GM12864 (cell line): Measurements from ENCODE around the gene ABCC10.
"Not testable (repeated sequence)": the region's sequence is repeated elsewhere in the genome, so short reads cannot be mapped to it uniquely, and the experiment has no call there.

Experiments used
- DNase-seq: peaks from one replicate; pipeline ENCODE4 v3.0.0-alpha.2; 2011; ENCODE audit warnings: low read depth
- H3K4me3 ChIP-seq: 2 replicates; pipeline ENCODE4 v1.5.1; 2011; ENCODE audit warnings: mild to moderate bottlenecking, low read depth, low read length, control low read depth
- TF ChIP-seq, protein P1 (sequence below): IDR thresholded peaks from 2 replicates; pipeline ENCODE4 v1.5.1; 2011; ENCODE audit warnings: low read depth, mild to moderate bottlenecking, moderate library complexity, low read length, control low read depth, inconsistent platforms; ENCODE audit errors: missing control alignments

Gene ABCC10

DNA sequence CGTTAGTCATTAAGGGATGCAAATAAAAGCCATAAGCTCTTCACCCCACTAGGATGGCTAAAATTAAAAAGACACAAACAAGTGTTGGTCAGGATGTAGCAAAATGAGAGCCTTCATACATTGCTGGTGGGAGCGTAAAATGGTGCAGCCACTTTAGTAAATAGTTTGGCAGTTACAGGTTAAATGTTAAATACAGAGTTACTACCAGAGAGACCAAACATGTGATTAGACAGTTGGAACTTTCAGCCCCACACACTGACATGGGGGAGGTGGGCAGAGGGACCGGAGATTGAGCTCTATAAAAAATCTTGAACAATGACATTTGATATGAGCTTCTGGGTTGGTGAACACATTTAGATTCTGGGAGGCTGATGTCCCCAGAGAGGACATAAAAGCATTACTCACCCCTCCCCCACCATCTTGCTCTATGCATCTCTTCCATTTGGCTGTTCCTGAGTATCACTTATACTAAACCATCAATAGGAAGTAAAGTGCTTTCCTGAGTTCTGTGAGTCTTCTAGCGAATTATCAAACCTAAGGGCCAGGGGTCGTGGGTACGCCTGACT, 37.5 kb upstream of the ABCC10 start:
- no peak for DNase-seq
- TF ChIP-seq, protein P1, sequence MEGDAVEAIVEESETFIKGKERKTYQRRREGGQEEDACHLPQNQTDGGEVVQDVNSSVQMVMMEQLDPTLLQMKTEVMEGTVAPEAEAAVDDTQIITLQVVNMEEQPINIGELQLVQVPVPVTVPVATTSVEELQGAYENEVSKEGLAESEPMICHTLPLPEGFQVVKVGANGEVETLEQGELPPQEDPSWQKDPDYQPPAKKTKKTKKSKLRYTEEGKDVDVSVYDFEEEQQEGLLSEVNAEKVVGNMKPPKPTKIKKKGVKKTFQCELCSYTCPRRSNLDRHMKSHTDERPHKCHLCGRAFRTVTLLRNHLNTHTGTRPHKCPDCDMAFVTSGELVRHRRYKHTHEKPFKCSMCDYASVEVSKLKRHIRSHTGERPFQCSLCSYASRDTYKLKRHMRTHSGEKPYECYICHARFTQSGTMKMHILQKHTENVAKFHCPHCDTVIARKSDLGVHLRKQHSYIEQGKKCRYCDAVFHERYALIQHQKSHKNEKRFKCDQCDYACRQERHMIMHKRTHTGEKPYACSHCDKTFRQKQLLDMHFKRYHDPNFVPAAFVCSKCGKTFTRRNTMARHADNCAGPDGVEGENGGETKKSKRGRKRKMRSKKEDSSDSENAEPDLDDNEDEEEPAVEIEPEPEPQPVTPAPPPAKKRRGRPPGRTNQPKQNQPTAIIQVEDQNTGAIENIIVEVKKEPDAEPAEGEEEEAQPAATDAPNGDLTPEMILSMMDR, result no peak
- H3K4me3 ChIP-seq, result no peak overlapping the region

DNA sequence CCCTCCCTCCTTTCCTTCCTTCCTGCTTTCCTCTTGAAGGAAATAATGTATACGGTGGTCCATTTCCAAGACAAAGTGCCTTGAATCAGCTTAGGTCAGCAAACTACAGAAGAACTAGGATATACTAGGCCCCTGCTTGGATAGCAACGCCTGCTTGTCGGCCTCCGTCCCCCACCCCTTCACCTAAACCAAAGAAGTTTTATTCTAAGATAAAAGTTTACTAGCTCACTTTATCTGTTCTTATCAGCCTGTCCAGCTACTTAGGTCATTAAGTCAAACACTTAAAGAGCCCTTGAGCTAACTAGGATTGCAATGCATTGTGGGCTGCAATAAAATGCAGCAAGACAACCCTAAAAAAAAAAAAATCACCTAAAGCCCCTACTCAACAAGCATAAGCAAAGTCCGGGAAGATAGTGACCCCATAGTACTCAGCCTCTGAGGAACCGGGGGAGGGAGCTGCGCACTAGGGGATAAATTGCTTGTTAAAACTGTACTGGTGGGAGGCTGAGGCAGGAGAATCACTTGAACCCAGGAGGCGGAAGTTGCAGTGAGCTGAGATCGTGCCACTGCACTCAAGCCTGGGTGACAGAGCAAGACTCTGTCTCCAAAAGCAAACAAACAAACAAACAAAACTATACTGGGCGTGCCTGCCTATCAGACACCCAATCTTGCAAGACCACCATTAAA, 36.4 kb upstream of the ABCC10 start:
- DNase-seq, result not testable (repeated sequence)
- peak overlapping the region; percentile 16; the same call in 1 of the 2 replicates for H3K4me3 ChIP-seq

DNA sequence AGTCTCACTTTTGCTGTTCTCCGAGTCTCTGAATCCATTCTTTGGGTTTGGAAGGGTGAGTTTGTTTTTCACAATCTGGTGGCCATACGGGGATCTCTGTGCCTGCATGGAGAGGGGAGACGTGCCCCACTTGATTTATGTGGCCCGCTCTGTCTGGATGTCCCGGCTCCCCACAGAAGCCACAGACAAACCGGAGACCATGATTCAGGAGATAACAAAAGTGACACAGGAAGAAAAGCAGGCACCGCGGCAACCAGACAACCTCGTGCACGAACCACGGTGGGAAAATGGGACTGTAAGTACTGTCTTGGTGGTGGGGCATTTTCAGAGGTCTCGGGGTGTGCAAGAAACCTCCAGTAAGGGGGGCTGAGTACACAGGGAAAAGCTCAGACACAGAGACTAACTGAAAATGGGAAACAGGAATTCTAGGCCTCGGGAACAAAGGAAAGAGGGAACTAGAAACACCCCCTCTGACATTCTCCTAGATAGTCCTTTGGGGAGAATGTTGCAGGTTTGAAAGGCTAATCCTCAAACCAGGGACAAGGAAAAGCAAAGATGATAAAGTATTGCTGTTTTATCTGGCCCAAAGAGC, 35.8 kb upstream of the ABCC10 start:
- TF ChIP-seq, protein P1, result no peak
- H3K4me3 ChIP-seq, result peak overlapping the region; percentile 16
- DNase-seq, result no peak

DNA sequence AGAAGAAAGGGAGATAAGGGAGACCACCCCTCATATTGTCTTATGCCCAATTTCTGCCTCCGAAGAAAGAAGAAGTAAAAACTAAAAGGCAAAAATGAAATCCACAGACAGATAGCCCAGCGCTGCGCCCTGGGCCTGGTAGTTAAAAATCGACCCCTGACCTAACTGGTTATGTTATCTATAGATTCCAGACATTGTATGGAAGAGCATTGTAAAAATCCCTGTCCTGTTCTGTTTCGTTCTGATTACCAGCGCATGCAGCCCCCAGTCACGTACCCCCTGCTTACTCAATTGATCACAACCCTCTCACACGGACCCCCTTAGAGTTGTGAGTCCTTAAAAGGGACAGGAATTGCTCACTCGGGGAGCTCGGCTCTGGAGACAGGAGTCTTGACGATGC, 34.2 kb upstream of the ABCC10 start:
- peak overlapping the region; percentile 25; the same call in 1 of the 2 replicates for H3K4me3 ChIP-seq
- not testable (repeated sequence) for DNase-seq

DNA sequence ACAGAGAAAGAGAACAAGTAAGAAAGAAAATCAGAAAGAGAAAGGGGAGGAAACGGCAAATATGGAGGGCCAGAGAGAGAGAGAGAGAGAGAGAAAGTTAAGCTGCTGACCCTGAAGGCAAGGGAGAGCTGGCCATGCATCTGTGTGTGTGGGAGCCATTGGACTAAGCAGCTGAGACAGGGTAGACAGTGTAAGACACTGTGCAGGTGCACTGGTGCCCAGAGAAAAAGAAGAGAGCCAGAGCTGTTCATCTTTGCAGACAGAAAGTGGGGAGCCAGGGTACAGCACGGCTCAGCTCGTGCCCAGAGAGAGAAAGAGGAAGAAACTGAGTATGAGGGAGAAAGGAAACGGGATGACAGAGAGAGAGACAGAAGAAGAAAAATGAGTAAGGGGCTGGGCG, 33.7 kb upstream of the ABCC10 start:
- H3K4me3 ChIP-seq, result peak overlapping the region; percentile 25
- no peak for DNase-seq
- TF ChIP-seq, protein P1, result no peak

DNA sequence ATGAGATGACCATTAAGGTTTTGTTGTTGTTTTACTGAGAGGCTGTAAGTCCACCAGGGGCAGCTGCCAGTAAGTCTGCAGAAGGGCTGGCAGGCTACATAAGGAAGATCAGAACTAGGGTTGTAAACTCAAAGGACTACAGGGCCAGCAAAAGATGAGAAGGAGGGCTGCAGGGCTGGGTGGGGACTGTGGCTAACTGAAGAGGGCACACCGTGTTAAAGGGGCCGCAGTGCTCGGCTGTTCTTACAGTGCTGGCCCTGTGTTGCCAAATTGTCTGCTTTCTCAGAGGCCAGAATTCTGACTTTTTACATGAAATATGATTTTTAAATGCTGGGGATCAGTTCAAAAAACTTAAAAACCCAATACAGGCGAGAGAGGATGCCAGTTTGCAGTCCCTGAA, 32.4 kb upstream of the ABCC10 start:
- no peak for DNase-seq
- TF ChIP-seq, protein P1, result no peak
- H3K4me3 ChIP-seq, result no peak overlapping the region

DNA sequence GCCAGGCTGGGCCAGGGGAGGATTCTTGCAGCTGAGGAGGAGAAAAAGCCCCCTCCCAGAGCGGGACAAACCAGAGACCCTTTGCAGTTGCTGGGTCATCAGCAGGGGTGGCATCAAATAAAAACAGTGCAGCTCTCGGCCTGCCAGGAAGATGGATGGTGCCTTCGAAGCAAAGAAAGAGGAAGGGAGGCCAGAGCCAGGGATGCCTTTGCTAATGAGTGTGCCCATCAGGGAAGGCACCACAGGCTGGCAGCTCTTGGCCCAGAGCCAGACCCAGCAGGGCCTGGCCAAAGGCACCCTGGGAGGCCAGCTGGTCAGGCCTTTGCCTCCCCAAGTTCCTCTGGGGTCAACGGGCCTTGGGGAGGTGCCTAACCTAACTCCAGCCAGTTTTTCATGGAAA, 31.6 kb upstream of the ABCC10 start:
- no peak for DNase-seq
- TF ChIP-seq, protein P1, result no peak
- no peak overlapping the region for H3K4me3 ChIP-seq
